IMR-90 (cell line): ENCODE data around the gene COL18A1. TPM values are rescaled to one million over a fixed set of nuclear protein-coding genes. Genes with fewer than 3 reads are reported as not detected.
A peak's percentile ranks its signal among the peaks of the same experiment; 100 is the strongest.

Experiments
- ATAC-seq: fragments of 200-7000 bp; cut with Tn5 transposase; 2 replicates; pipeline ENCODE4 v1.9.1; 2020; ENCODE audit warnings: low read depth, mild to moderate bottlenecking, moderate library complexity
- BruUV-seq: library from RNA; stranded (reverse); fragments of 400-500 nt; replicated peaks from 2 replicates; lab custom pipeline; 2021; lab: Mats Ljungman, UMichigan
- CTCF ChIA-PET: fragments of 300-600 bp; formaldehyde crosslinking; extraction: SDS; loops from one replicate; lab custom pipeline; 2021; ENCODE audit warnings: antibody characterized with exemption; lab: Yijun Ruan, JAX
- POLR2A ChIA-PET: fragments of 300-600 bp; sonication (Branson Sonifier 250); formaldehyde crosslinking; loops from one replicate; lab custom pipeline; 2022; ENCODE audit warnings: antibody characterized with exemption; ENCODE audit not compliant: unreplicated experiment; lab: Charles Lee
- DNase-seq: peaks from one replicate; pipeline ENCODE4 v3.0.0; 2013
- H2AFZ ChIP-seq: replicated peaks from 2 replicates; pipeline ENCODE3; 2013; ENCODE audit warnings: low read length, mild to moderate bottlenecking; ENCODE audit not compliant: poor library complexity
- H2AK5ac ChIP-seq: 2 replicates; pipeline ENCODE4 v1.6.1; 2013; ENCODE audit warnings: low read depth, low read length, inconsistent platforms
- H2AK9ac ChIP-seq: replicated peaks from 2 replicates; pipeline ENCODE3; 2013; ENCODE audit warnings: mild to moderate bottlenecking, low read depth, low read length, moderate library complexity; ENCODE audit not compliant: poor library complexity
- H2BK120ac ChIP-seq: 2 replicates; pipeline ENCODE4 v1.6.1; 2013; ENCODE audit warnings: low read depth, low read length, inconsistent platforms
- H2BK15ac ChIP-seq: 3 replicates; pipeline ENCODE4 v1.6.1; 2013; ENCODE audit warnings: low read depth, low read length, inconsistent platforms
- H2BK20ac ChIP-seq: 2 replicates; pipeline ENCODE4 v1.6.1; 2013; ENCODE audit warnings: low read depth, mild to moderate bottlenecking, inconsistent platforms, low read length, moderate library complexity
- H2BK5ac ChIP-seq: 2 replicates; pipeline ENCODE4 v1.6.1; 2013; ENCODE audit warnings: mild to moderate bottlenecking, low read depth, low read length, inconsistent platforms; ENCODE audit not compliant: poor library complexity, severe bottlenecking
- H3K14ac ChIP-seq: replicated peaks from 2 replicates; pipeline ENCODE4 v1.6.1; 2013; ENCODE audit warnings: low read depth, low read length, inconsistent platforms
- H3K18ac ChIP-seq: 2 replicates; pipeline ENCODE4 v1.6.1; 2013; ENCODE audit warnings: low read depth, low read length, control low read depth
- H3K23ac ChIP-seq: 2 replicates; pipeline ENCODE4 v1.6.1; 2013; ENCODE audit warnings: low read depth, low read length, inconsistent platforms
- H3K27ac ChIP-seq: 2 replicates; pipeline ENCODE4 v1.5.1; 2013; ENCODE audit warnings: mild to moderate bottlenecking, control low read depth, low read length; ENCODE audit not compliant: insufficient read depth
- H3K27me3 ChIP-seq: 2 replicates; pipeline ENCODE4 v1.6.1; 2013; ENCODE audit warnings: low read length; ENCODE audit not compliant: control insufficient read depth, insufficient read depth
- H3K36me3 ChIP-seq: 2 replicates; pipeline ENCODE4 v1.6.1; 2013; ENCODE audit warnings: low read length, mixed read lengths; ENCODE audit not compliant: control insufficient read depth, insufficient read depth
- H3K4ac ChIP-seq: 2 replicates; pipeline ENCODE4 v1.6.1; 2013; ENCODE audit warnings: low read depth, low read length, inconsistent platforms
- H3K4me1 ChIP-seq: 2 replicates; pipeline ENCODE4 v1.6.1; 2013; ENCODE audit warnings: low read length, mixed read lengths; ENCODE audit not compliant: control insufficient read depth, insufficient read depth
- H3K4me2 ChIP-seq: 2 replicates; pipeline ENCODE4 v1.6.1; 2013; ENCODE audit warnings: low read depth, mild to moderate bottlenecking, control low read depth, low read length, moderate library complexity
- H3K4me3 ChIP-seq: 2 replicates; pipeline ENCODE4 v1.5.1; 2013; ENCODE audit warnings: low read depth, mild to moderate bottlenecking, control low read depth, low read length, moderate library complexity; ENCODE audit not compliant: insufficient read depth
- H3K56ac ChIP-seq: 2 replicates; pipeline ENCODE4 v1.6.1; 2013; ENCODE audit warnings: low read length, inconsistent platforms; ENCODE audit not compliant: insufficient read depth; ENCODE audit errors: extremely low read depth
- H3K79me1 ChIP-seq, 2 experiments: 2 replicates each; pipeline ENCODE4 v1.6.1; 2013; ENCODE audit warnings: low read length in 2 of 2, inconsistent platforms in 1 of 2, low read depth in 1 of 2
- H3K9ac ChIP-seq: 2 replicates; pipeline ENCODE4 v1.6.1; 2013; ENCODE audit warnings: low read depth, low read length, control low read depth
- H3K9me1 ChIP-seq: 2 replicates; pipeline ENCODE4 v1.6.1; 2013; ENCODE audit warnings: low read length, inconsistent platforms; ENCODE audit not compliant: insufficient read depth
- H3K9me3 ChIP-seq: 2 replicates; pipeline ENCODE4 v1.6.1; 2013; ENCODE audit warnings: low read length; ENCODE audit not compliant: control insufficient read depth, insufficient read depth
- H4K20me1 ChIP-seq: 2 replicates; pipeline ENCODE4 v1.6.1; 2013; ENCODE audit warnings: low read length, inconsistent platforms; ENCODE audit not compliant: insufficient read depth
- H4K5ac ChIP-seq: 2 replicates; pipeline ENCODE4 v1.6.1; 2013; ENCODE audit warnings: mild to moderate bottlenecking, low read depth, low read length, control low read depth
- H4K8ac ChIP-seq, 2 experiments: 2 replicates each; pipeline ENCODE4 v1.6.1; 2013; ENCODE audit warnings: low read depth in 2 of 2, low read length in 2 of 2, control low read depth in 1 of 2, inconsistent platforms in 1 of 2
- H4K91ac ChIP-seq: 2 replicates; pipeline ENCODE4 v1.6.1; 2013; ENCODE audit warnings: low read depth, low read length, inconsistent platforms; ENCODE audit not compliant: insufficient read depth
- BHLHE40 ChIP-seq: fragments of 150-350 bp; IDR thresholded peaks from 2 replicates; pipeline ENCODE4 v1.6.1; 2016; ENCODE audit warnings: mild to moderate bottlenecking, low read depth, low read length
- CHD1 ChIP-seq: IDR thresholded peaks from 2 replicates; pipeline ENCODE4 v1.6.1; 2012; ENCODE audit warnings: low read depth, low read length, improper control_type of control experiment
- CTCF ChIP-seq: conservative IDR thresholded peaks from 2 replicates; pipeline ENCODE4 v1.5.1; 2012; ENCODE audit warnings: mild to moderate bottlenecking, low read depth, low read length, improper control_type of control experiment
- MAFK ChIP-seq: IDR thresholded peaks from 2 replicates; pipeline ENCODE4 v1.6.1; 2012; ENCODE audit warnings: low read depth, low read length, improper control_type of control experiment
- MXI1 ChIP-seq: IDR thresholded peaks from 2 replicates; pipeline ENCODE4 v1.6.1; 2012; ENCODE audit warnings: low read depth, mild to moderate bottlenecking, low read length, moderate library complexity, borderline replicate concordance
- POLR2A ChIP-seq: IDR thresholded peaks from 2 replicates; pipeline ENCODE4 v1.6.1; 2012; ENCODE audit warnings: mild to moderate bottlenecking, low read depth, low read length
- RAD21 ChIP-seq: IDR thresholded peaks from 2 replicates; pipeline ENCODE4 v1.6.1; 2012; ENCODE audit warnings: low read length, improper control_type of control experiment
- RFX5 ChIP-seq: IDR thresholded peaks from 2 replicates; pipeline ENCODE4 v1.8.0; 2012; ENCODE audit warnings: low read depth, mild to moderate bottlenecking, low read length, moderate library complexity
- SMC3 ChIP-seq: fragments of 150-350 bp; IDR thresholded peaks from 2 replicates; pipeline ENCODE4 v1.6.1; 2016; ENCODE audit warnings: low read depth, mild to moderate bottlenecking, antibody characterized with exemption, low read length, moderate library complexity
- WGBS, 2 experiments: methylation state at CpG; one replicate each; pipeline versions ENCODE4 v1.1.5 to v1.1.7; 2013; ENCODE audit warnings: missing lambda C conversion rate in 2 of 2; ENCODE audit not compliant: insufficient read length in 1 of 2; ENCODE audit errors: extremely low coverage in 2 of 2; 5-methylcytosine and 5-hydroxymethylcytosine counted together
- dilution Hi-C: fragments of 300-500 bp; cut with HindIII; formaldehyde crosslinking; loops from one replicate; pipeline ENCODE4 v1.14.3; 2018; ENCODE audit warnings: low sequenced_read_pairs; ENCODE audit not compliant: unreplicated experiment
- in situ Hi-C: fragments of 300-500 bp; cut with MboI; formaldehyde crosslinking; loops from 3 replicates; pipeline ENCODE4 v1.14.3; 2019; ENCODE audit warnings: low sequenced_read_pairs, inconsistent platforms, mixed read lengths
- intact Hi-C: fragments of 100-400 bp; cut with micrococcal nuclease; formaldehyde crosslinking; loops from 2 replicates; pipeline ENCODE4 v1.10.0; 2022
- polyA plus RNA-seq, 3 experiments: library from polyadenylated mRNA; depleted of rRNA; stranded (reverse); fragments of >200 nt; gene quantifications; 2 replicates each; pipeline ENCODE4 v1.2.3, GENCODE V29; 2012; ENCODE audit warnings: low replicate concordance in 1 of 3
- total RNA-seq: library from RNA; depleted of rRNA; stranded (reverse); fragments of >200 nt; gene quantifications from 2 replicates; pipeline ENCODE4 v1.2.3, GENCODE V29; 2012
- TF ChIP-seq, protein P1 (sequence below): fragments of 150-350 bp; IDR thresholded peaks from 2 replicates; pipeline ENCODE4 v1.6.1; 2017; ENCODE audit warnings: mild to moderate bottlenecking, antibody characterized with exemption, low read length, low read depth

The COL18A1 gene
- total and polyA plus RNA-seq, 2 of the 4 experiments (the other 2 are of a cell fraction), result 4.3 to 46.7 TPM

- no peak overlapping the region for H3K4ac ChIP-seq
- ChIA-PET CTCF (no interaction called here), POLR2A (no interaction called here)
- 94% methylated on average over 25 of the region's 32 CpGs; no CpG with 5 or more reads in 1 of the 2 experiments for WGBS, 2 experiments
- H4K8ac ChIP-seq, result no peak overlapping the region
- no peaks in the 10 kb centered on the region for H3K9me3 ChIP-seq
- peaks cover 10% of the 10 kb centered on the region for H3K4me1 ChIP-seq
- no peak for TF ChIP-seq RAD21
- no peak for TF ChIP-seq BHLHE40
- TF ChIP-seq MAFK, result no peak
- TF ChIP-seq MXI1, result no peak
- no peak for TF ChIP-seq POLR2A
- no peak for TF ChIP-seq CHD1
- TF ChIP-seq SMC3, result no peak
- no peak for TF ChIP-seq CTCF
- TF ChIP-seq RFX5, result no peak
- TF ChIP-seq, protein P1, sequence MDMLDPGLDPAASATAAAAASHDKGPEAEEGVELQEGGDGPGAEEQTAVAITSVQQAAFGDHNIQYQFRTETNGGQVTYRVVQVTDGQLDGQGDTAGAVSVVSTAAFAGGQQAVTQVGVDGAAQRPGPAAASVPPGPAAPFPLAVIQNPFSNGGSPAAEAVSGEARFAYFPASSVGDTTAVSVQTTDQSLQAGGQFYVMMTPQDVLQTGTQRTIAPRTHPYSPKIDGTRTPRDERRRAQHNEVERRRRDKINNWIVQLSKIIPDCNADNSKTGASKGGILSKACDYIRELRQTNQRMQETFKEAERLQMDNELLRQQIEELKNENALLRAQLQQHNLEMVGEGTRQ, result no peak
- H2BK120ac ChIP-seq, result no peak overlapping the region
- H3K23ac ChIP-seq, result no peak overlapping the region
- no peak overlapping the region for H4K5ac ChIP-seq
- H3K18ac ChIP-seq, result no peak overlapping the region
- no peak overlapping the region for H3K4me3 ChIP-seq
- no peak overlapping the region for H3K56ac ChIP-seq
- DNase-seq, result no peak
- intact Hi-C loops (no loop called here), dilution Hi-C loops (no loop called here), in situ Hi-C loops (no loop called here)
- H2BK15ac ChIP-seq, result no peak overlapping the region
- H3K4me2 ChIP-seq, result no peak overlapping the region
- no peak overlapping the region for H2AK5ac ChIP-seq
- no peak overlapping the region for H2BK5ac ChIP-seq
- no peak overlapping the region for H2BK20ac ChIP-seq
- no peak for ATAC-seq
- peaks cover 49% of the 10 kb centered on the region for H4K20me1 ChIP-seq
- H3K9me1 ChIP-seq, result peaks cover 19% of the 10 kb centered on the region
- H4K91ac ChIP-seq, result no peak overlapping the region
- no peaks in the 10 kb centered on the region for H3K27me3 ChIP-seq
- peaks cover 7% of the 10 kb centered on the region for H3K36me3 ChIP-seq
- peaks cover 13 to 83% of the 10 kb centered on the region in 2 experiments for H3K79me1 ChIP-seq
- peak overlapping the region; percentile 67 for H2AK9ac ChIP-seq
- H3K14ac ChIP-seq, result no peak overlapping the region
- no peak overlapping the region for H3K9ac ChIP-seq
- H3K27ac ChIP-seq, result no peak overlapping the region
- no peak overlapping the region for H2AFZ ChIP-seq
- no TSS peak for BruUV-seq
These were observed 19.2 kb downstream of the COL18A1 start for GRCh38 chr21:45423968-45424853.
